Activated T-cell treated with anti-CD3 and anti-CD28 coated beads, Interleukin-2, amount 50 U/mL, for 24 hours (primary cell): ENCODE results near the gene MALRD1.

Source experiments
- DNase-seq: peaks from one replicate; pipeline ENCODE4 v3.0.0-alpha.2; 2020
- H3K27ac Mint-ChIP-seq: 2 replicates; pipeline ENCODE4 v1.8.0; 2020; ENCODE audit warnings: mild to moderate bottlenecking, mixed read lengths
- H3K27me3 Mint-ChIP-seq: 2 replicates; pipeline ENCODE4 v1.8.0; 2020; ENCODE audit warnings: mixed read lengths
- H3K36me3 Mint-ChIP-seq: 2 replicates; pipeline ENCODE4 v1.8.0; 2020; ENCODE audit warnings: low read depth, mixed read lengths
- H3K4me1 Mint-ChIP-seq: 2 replicates; pipeline ENCODE4 v1.8.0; 2020; ENCODE audit warnings: low read depth, mixed read lengths
- H3K4me3 Mint-ChIP-seq: 2 replicates; pipeline ENCODE4 v1.8.0; 2020; ENCODE audit warnings: mild to moderate bottlenecking, moderate library complexity, mixed read lengths
- H3K9me3 Mint-ChIP-seq: 2 replicates; pipeline ENCODE4 v1.8.0; 2020; ENCODE audit warnings: mixed read lengths

The MALRD1 gene

GRCh38 chr10:19048489-19048888, at the start of gene MALRD1:
Gene MALRD1, plus strand, starts transcription at chr10:19048801. Its CDS starts 138 bp downstream, at chr10:19048939.
- Mint-ChIP-seq H3K27ac (no peak within 1 kb of the TSS), H3K4me1 (no peaks in the 10 kb centered on the region), H3K9me3 (peaks cover 4% of the 10 kb centered on the region), H3K27me3 (no peaks in the 10 kb centered on the region), H3K4me3 (no peak within 1 kb of the TSS), H3K36me3 (no peaks in the 10 kb centered on the region)
- DNase-seq: no peak

- peaks cover 6% of the 10 kb centered on the region for H3K9me3 Mint-ChIP-seq
- no peak for DNase-seq
- no peaks in the 10 kb centered on the region for H3K4me1 Mint-ChIP-seq
- no peak overlapping the region for H3K27ac Mint-ChIP-seq
- H3K36me3 Mint-ChIP-seq: no peaks in the 10 kb centered on the region
- no peak overlapping the region for H3K4me3 Mint-ChIP-seq
- no peaks in the 10 kb centered on the region for H3K27me3 Mint-ChIP-seq
Measured at GRCh38 chr10:19003341-19003740, 45.3 kb upstream of the MALRD1 start.

- Mint-ChIP-seq H3K27ac (no peak overlapping the region), H3K36me3 (no peaks in the 10 kb centered on the region), H3K4me3 (no peak overlapping the region), H3K4me1 (no peaks in the 10 kb centered on the region), H3K27me3 (no peaks in the 10 kb centered on the region), H3K9me3 (peaks cover 6% of the 10 kb centered on the region)
- no peak for DNase-seq
Measured at GRCh38 chr10:19012111-19012510, 36.5 kb upstream of the MALRD1 start.

- Mint-ChIP-seq H3K27me3 (no peaks in the 10 kb centered on the region), H3K4me3 (no peak overlapping the region), H3K9me3 (peaks cover 4% of the 10 kb centered on the region), H3K4me1 (no peaks in the 10 kb centered on the region), H3K27ac (no peak overlapping the region), H3K36me3 (no peaks in the 10 kb centered on the region)
- no peak for DNase-seq
Measured at GRCh38 chr10:19014034-19014433, 34.6 kb upstream of the MALRD1 start.

GRCh38 chr10:19014498-19014897, 34.1 kb upstream of the MALRD1 start:
- H3K9me3 Mint-ChIP-seq: peaks cover 4% of the 10 kb centered on the region
- no peak overlapping the region for H3K4me3 Mint-ChIP-seq
- H3K27ac Mint-ChIP-seq: no peak overlapping the region
- H3K4me1 Mint-ChIP-seq: no peaks in the 10 kb centered on the region
- no peak for DNase-seq
- H3K36me3 Mint-ChIP-seq: no peaks in the 10 kb centered on the region
- H3K27me3 Mint-ChIP-seq: no peaks in the 10 kb centered on the region

GRCh38 chr10:19017116-19017890, 31.3 kb upstream of the MALRD1 start:
- H3K9me3 Mint-ChIP-seq: peaks cover 4% of the 10 kb centered on the region
- no peak overlapping the region for H3K4me3 Mint-ChIP-seq
- H3K4me1 Mint-ChIP-seq: no peaks in the 10 kb centered on the region
- no peak overlapping the region for H3K27ac Mint-ChIP-seq
- DNase-seq: no peak
- H3K27me3 Mint-ChIP-seq: no peaks in the 10 kb centered on the region
- H3K36me3 Mint-ChIP-seq: no peaks in the 10 kb centered on the region

- H3K4me1 Mint-ChIP-seq: no peaks in the 10 kb centered on the region
- no peak overlapping the region for H3K4me3 Mint-ChIP-seq
- no peak for DNase-seq
- no peak overlapping the region for H3K27ac Mint-ChIP-seq
- no peaks in the 10 kb centered on the region for H3K36me3 Mint-ChIP-seq
- H3K27me3 Mint-ChIP-seq: no peaks in the 10 kb centered on the region
- peaks cover 4% of the 10 kb centered on the region for H3K9me3 Mint-ChIP-seq
Measured at GRCh38 chr10:19021162-19021561, 27.4 kb upstream of the MALRD1 start.

- H3K9me3 Mint-ChIP-seq: peaks cover 2% of the 10 kb centered on the region
- H3K27me3 Mint-ChIP-seq: no peaks in the 10 kb centered on the region
Measured at GRCh38 chr10:19024611-19025010, 24.0 kb upstream of the MALRD1 start.

GRCh38 chr10:19031763-19032162, 16.8 kb upstream of the MALRD1 start:
- peaks cover 4% of the 10 kb centered on the region for H3K9me3 Mint-ChIP-seq
- no peak overlapping the region for H3K4me3 Mint-ChIP-seq
- no peaks in the 10 kb centered on the region for H3K4me1 Mint-ChIP-seq
- no peaks in the 10 kb centered on the region for H3K27me3 Mint-ChIP-seq
- H3K36me3 Mint-ChIP-seq: no peaks in the 10 kb centered on the region
- no peak overlapping the region for H3K27ac Mint-ChIP-seq
- no peak for DNase-seq

More at GRCh38 chr10:19024611-19025010, 24.0 kb upstream of the MALRD1 start:
- Mint-ChIP-seq H3K4me1 (no peaks in the 10 kb centered on the region), H3K4me3 (no peak overlapping the region), H3K36me3 (no peaks in the 10 kb centered on the region), H3K27ac (no peak overlapping the region)
- no peak for DNase-seq

GRCh38 chr10:19033741-19034140, 14.9 kb upstream of the MALRD1 start:
- no peaks in the 10 kb centered on the region for H3K27me3 Mint-ChIP-seq
- no peaks in the 10 kb centered on the region for H3K36me3 Mint-ChIP-seq

GRCh38 chr10:19041171-19041570, 7.4 kb upstream of the MALRD1 start:
- Mint-ChIP-seq H3K9me3 (peaks cover 4% of the 10 kb centered on the region), H3K27me3 (no peaks in the 10 kb centered on the region), H3K36me3 (no peaks in the 10 kb centered on the region), H3K4me1 (no peaks in the 10 kb centered on the region), H3K4me3 (no peak overlapping the region), H3K27ac (no peak overlapping the region)
- no peak for DNase-seq

More at GRCh38 chr10:19033741-19034140, 14.9 kb upstream of the MALRD1 start:
- Mint-ChIP-seq H3K27ac (no peak overlapping the region), H3K4me3 (no peak overlapping the region), H3K9me3 (peaks cover 4% of the 10 kb centered on the region), H3K4me1 (no peaks in the 10 kb centered on the region)
- no peak for DNase-seq

GRCh38 chr10:19043431-19043830, 5.2 kb upstream of the MALRD1 start:
- Mint-ChIP-seq H3K27ac (no peak overlapping the region), H3K27me3 (no peaks in the 10 kb centered on the region), H3K4me3 (no peak overlapping the region), H3K36me3 (no peaks in the 10 kb centered on the region), H3K4me1 (no peaks in the 10 kb centered on the region), H3K9me3 (peaks cover 4% of the 10 kb centered on the region)
- DNase-seq: no peak

GRCh38 chr10:19046679-19047078, 1.9 kb upstream of the MALRD1 start:
- Mint-ChIP-seq H3K9me3 (peaks cover 4% of the 10 kb centered on the region), H3K27me3 (no peaks in the 10 kb centered on the region), H3K36me3 (no peaks in the 10 kb centered on the region), H3K4me3 (no peak overlapping the region), H3K27ac (no peak overlapping the region), H3K4me1 (no peaks in the 10 kb centered on the region)
- DNase-seq: no peak

GRCh38 chr10:19048891-19049290, 290 bp downstream of the MALRD1 start:
- Mint-ChIP-seq H3K4me3 (no peak overlapping the region), H3K36me3 (no peaks in the 10 kb centered on the region), H3K9me3 (peaks cover 4% of the 10 kb centered on the region), H3K27ac (no peak overlapping the region), H3K27me3 (no peaks in the 10 kb centered on the region), H3K4me1 (no peaks in the 10 kb centered on the region)
- DNase-seq: no peak

GRCh38 chr10:19049567-19049966, 966 bp downstream of the MALRD1 start:
- Mint-ChIP-seq H3K9me3 (peaks cover 4% of the 10 kb centered on the region), H3K36me3 (no peaks in the 10 kb centered on the region), H3K27me3 (no peaks in the 10 kb centered on the region), H3K4me3 (no peak overlapping the region), H3K4me1 (no peaks in the 10 kb centered on the region), H3K27ac (no peak overlapping the region)
- no peak for DNase-seq
